Astrocyte (in vitro differentiated cells and primary cell): ENCODE results near the gene FNDC8.

Experiments used
- EZH2 ChIP-seq: IDR thresholded peaks from 2 replicates; pipeline ENCODE4 v1.6.1; 2012; ENCODE audit warnings: mild to moderate bottlenecking, low read length, inconsistent platforms; ENCODE audit not compliant: insufficient read depth
- TF ChIP-seq, protein P1 (sequence below): IDR thresholded peaks from 2 replicates; pipeline ENCODE4 v1.5.1; 2011; ENCODE audit warnings: low read depth, mild to moderate bottlenecking, inconsistent platforms, low read length, moderate library complexity; ENCODE audit not compliant: insufficient read depth

DNA sequence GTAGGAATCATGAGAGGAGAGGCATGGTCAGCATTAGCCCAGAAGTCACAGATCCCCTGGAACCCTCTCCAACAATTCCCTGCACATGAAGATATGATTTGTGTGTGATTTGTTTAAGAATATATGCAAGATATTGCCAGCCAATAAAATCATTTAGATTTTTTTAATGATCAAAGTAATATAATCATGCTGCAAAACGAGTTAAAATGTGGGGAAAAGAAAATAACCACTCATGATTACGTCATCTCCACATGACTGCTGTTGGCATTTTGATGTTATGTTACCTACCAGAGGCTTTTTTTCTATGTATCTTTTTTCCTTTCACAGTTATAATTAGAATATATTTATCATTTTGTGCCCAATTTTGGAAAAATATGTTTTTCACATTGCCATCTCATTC, 50.4 kb downstream of the FNDC8 start:
- TF ChIP-seq, protein P1, sequence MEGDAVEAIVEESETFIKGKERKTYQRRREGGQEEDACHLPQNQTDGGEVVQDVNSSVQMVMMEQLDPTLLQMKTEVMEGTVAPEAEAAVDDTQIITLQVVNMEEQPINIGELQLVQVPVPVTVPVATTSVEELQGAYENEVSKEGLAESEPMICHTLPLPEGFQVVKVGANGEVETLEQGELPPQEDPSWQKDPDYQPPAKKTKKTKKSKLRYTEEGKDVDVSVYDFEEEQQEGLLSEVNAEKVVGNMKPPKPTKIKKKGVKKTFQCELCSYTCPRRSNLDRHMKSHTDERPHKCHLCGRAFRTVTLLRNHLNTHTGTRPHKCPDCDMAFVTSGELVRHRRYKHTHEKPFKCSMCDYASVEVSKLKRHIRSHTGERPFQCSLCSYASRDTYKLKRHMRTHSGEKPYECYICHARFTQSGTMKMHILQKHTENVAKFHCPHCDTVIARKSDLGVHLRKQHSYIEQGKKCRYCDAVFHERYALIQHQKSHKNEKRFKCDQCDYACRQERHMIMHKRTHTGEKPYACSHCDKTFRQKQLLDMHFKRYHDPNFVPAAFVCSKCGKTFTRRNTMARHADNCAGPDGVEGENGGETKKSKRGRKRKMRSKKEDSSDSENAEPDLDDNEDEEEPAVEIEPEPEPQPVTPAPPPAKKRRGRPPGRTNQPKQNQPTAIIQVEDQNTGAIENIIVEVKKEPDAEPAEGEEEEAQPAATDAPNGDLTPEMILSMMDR = no peak
- no peak for TF ChIP-seq EZH2
